CD4-positive, alpha-beta T cell treated with Interleukin-1 beta for 1 hour (primary cell): ENCODE measurements around the gene SLIT1.

Experiments used
- DNase-seq, 2 donors: peaks; one replicate each; pipeline ENCODE4 v3.0.0-alpha.2; 2020 to 2022

Gene SLIT1

DNA sequence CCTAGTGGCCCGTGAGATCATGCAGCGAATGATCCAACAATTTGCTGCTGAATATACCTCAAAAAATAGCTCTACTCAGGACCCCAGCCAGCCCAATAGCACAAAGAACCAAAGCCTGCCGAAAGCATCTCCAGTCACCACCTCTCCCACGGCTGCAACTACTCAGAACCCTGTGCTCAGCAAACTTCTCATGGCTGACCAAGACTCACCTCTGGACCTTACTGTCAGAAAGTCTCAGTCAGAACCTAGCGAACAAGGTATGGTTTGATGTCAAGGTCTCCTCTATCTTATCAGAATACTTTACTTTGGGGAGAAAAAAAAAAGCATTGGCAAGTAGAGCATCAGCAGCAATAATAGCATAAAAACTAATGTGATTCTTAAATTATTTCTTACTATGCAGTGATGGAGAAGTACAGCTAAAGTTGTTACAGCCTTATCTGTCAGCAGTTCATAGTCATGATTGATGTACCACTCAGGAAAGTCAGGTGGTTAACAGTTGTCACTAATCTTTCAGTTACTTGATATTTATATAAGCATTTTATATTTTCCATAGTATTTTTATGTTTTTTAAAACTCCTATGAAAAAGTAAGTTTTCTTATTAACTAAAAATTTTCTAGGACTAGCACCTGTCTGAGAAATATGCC lies 236.6 kb downstream of the SLIT1 start:
- DNase-seq = no peak
